HG02970 (cell line): ENCODE results near the gene KLHDC7B.
"Not testable (repeated sequence)": the region's sequence is repeated elsewhere in the genome, so short reads cannot be mapped to it uniquely, and the experiment has no call there.

Experiments
- ATAC-seq: cut with Tn5 transposase; IDR thresholded peaks from one replicate; pipeline ENCODE4 v1.9.1; 2021; ENCODE audit warnings: mild to moderate bottlenecking, moderate library complexity, moderate number of reproducible peaks; ENCODE audit not compliant: unreplicated experiment, low FRiP score

KLHDC7B gene

GRCh38 chr22:50528682-50529415, 16.9 kb upstream of the KLHDC7B start:
- no peak for ATAC-seq

DNA sequence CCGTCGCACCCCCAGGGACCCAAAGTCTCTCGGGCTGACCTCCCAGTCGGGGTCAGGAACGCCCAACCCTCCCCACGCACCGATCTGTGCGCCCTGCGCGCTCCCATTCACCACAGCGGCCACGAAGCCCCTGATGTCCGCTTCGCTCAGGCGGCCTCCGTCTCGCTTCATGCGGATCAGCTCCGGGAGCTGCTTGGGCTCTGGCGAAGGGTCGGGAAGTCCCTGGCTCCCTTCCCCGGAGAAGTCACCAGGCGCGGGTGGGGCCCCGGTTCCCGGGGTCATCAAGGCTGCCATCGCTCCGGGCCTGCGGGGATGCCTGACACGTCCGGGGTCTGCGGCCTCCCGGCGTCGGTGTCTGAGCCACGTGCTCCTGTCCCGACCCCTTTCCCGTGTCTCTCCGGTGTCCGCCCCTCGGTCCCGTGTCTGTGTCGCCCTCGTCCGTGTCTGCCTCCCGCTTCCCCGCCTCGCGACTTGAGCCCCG, 16.2 kb upstream of the KLHDC7B start:
- ATAC-seq: no peak

DNA sequence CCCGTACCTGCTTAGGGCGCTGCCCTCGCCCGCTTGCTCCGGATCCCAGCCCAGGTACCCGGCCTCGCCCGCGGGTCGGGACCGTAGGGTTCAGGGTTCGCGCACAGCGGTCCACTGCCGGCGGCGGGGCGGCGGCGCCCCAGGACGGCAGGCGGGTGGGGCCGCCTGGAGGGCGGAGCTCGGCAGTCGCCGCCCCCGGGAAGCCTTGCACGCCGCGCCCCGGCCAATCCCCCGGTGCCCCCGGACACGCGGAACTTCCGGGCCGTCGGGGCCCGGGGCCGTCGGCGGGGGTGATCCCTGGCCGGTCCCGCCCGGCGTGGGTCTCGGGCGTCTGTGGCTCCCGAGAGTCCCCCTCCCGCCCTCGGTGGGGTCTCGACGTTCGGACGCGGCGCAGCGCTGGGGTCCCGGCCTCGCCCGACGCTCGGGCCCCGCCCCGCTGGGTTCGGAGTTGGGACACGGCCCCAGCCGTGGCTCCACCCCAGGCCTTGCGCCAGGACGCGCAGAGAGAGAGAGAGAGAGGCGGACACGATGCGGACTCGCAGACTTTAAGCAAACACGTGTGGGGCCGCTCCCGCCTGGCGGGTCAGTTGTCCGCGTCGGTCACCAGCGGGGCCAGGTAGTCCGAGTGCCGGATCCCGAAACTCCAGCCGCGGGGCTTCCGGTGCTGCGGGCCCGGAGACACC, 15.7 kb upstream of the KLHDC7B start, which contains the start of gene TYMP:
Gene TYMP (minus strand): TSS at position 116 of the 683 bp plus-strand sequence. CDS start 303 bp downstream, outside the sequence.
- ATAC-seq: no peak

DNA sequence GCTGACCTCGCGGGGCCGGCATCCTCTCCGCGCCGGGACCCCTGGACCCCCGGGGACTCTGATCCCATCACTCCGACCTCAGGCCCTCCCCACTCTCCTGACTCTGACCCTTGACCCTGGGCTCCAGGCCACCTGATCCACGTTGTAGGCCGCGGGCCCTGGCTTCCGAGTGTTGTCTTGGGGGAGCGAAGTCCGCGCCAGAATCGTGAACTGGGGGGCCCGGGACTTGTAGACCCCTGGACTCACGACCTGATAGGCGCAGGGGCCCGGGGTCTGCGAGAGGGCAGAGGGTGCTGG, 15.2 kb upstream of the KLHDC7B start:
- no peak for ATAC-seq

DNA sequence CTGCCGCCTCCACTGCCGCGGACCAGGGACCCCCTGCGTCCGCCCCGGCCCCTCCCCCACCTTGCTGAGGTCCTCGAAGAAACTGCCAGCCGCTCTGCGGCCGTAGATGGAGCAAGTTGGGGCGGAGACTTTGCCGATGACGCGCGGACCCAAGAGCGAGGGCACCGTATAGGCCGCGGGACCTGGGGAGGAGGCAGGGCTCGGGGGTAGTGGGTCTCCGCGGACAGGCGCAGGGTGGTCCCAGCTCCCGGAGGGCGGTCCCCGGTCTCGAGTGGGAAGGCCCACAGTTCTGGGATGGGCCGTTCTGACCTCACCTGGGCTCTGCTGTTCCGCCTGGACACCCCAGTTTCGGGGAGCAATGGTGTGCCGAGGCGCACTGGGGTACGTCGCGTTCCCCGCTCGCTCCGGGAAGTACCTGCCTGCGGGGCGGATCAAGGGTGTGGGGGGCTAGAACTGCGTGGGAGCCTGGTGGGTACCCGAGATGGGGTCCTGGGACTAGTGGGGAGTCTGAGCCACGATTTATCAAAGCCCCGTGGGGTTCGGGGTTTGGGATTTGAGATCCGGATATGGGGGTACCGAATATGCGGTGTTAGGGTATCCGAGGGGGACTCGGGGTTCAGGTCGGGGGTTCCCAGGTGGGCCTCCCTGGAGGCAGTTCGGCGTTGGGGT, 14.7 kb upstream of the KLHDC7B start:
- no peak for ATAC-seq

- ATAC-seq: no peak
These were observed 14.1 kb upstream of the KLHDC7B start for GRCh38 chr22:50531546-50531961.

- no peak for ATAC-seq
These were observed 13.6 kb upstream of the KLHDC7B start for GRCh38 chr22:50531962-50532674.

DNA sequence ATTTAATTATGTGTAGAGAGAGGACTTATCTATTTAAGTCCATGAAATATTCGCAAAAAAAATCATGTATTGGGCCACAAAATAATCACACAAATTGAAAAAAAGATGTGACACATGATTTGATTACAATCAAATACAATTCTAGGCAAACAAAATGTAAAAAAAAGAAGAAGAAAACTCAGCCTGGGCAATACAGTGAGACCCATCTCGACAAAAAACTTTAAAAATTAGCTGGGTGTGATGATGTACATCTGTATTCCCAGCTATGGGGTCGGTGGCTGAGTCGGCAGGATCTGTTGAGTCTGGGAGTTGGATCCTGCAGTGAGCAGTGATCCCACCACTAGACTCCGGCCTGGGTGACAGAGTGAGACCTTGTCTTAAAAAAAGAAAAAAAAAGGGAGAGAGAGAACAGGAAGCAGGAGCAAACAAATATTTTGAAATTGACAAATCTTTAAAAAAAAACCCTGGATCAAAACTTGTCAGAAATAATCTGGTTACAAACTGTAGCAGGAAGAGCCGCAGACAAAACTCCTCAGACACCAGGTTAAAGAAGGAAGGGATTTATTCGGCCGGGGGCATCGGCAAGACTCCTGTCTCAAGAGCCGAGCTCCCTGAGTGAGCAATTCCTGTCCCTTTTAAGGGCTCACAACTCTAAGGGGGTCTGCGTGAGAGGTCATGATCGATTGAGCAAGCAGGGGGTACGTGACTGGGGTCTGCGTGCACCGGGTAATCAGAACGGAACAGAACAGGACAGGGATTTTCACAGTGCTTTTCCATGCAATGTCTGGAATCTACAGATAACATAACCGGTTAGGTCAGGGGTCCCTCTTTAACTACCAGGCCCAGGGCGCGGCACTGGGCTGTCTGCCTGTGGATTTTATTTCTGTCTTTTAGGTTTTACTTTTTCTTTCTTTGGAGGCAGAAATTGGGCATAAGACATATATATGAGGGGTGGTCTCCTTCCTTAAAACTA, 12.6 kb upstream of the KLHDC7B start:
- ATAC-seq: no peak

GRCh38 chr22:50533856-50534711, 11.6 kb upstream of the KLHDC7B start:
- ATAC-seq: not testable (repeated sequence)

DNA sequence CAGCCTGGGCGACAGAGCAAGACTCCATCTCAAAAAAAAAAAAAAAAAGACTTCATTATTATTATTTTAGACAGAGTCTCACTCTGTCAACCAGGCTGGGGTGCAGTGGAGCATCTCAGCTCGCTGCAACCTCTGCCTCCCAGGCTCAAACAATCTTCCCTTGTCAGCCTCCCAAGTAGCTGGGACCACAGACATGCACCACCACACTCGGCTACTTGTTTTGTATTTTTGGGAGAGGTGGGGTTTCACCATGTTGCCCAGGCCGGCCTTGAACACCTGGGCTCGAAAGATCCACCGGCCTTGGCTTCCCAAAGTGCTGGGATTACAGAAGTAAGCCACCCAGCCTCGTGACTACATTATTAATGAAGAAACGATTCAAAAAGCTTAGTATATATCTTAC, 10.6 kb upstream of the KLHDC7B start:
- no peak for ATAC-seq

- no peak for ATAC-seq
These were observed 9.5 kb upstream of the KLHDC7B start for GRCh38 chr22:50536226-50536625.

GRCh38 chr22:50537765-50538164, 7.9 kb upstream of the KLHDC7B start:
- ATAC-seq: no peak

DNA sequence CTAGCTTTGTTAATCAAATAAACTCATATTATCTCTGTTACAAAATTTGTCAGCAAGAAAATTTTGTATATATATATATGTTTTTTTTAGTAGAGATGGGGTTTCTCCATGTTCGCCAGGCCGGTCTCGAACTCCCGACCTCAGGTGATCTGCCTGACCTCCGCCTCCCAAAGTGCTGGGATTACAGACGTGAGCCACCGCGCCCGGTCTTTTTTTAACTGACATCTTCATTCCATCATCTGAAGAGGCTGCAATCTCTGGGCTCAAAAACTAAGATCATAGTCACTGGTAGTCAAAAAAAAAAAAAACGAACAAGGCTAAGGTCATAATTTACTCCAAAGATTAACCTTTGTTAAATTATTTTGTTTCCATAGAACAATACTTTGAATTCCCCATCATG, 5.3 kb upstream of the KLHDC7B start:
- no peak for ATAC-seq

GRCh38 chr22:50541667-50542026, 4.1 kb upstream of the KLHDC7B start:
- not testable (repeated sequence) for ATAC-seq

GRCh38 chr22:50542416-50542927, 3.2 kb upstream of the KLHDC7B start:
- no peak for ATAC-seq

GRCh38 chr22:50544078-50544745, 1.5 kb upstream of the KLHDC7B start:
- ATAC-seq: no peak

GRCh38 chr22:50544746-50545253, 899 bp upstream of the KLHDC7B start:
- no peak for ATAC-seq
